Fibroblast of lung (primary cell): ENCODE data around the gene WDR59.

ENCODE experiments used
- EZH2 ChIP-seq: IDR thresholded peaks from 2 replicates; pipeline ENCODE4 v1.5.1; 2012; ENCODE audit warnings: low read length, control low read depth, mild to moderate bottlenecking; ENCODE audit errors: missing control alignments
- TF ChIP-seq, protein P1 (sequence below), 2 donors: IDR thresholded peaks in 1 of 2; conservative IDR thresholded peaks in 1 of 2; 1 replicate in 1 of 2; 2 replicates in 1 of 2; pipeline ENCODE4 v1.5.1; 2011 to 2012; ENCODE audit warnings: low read length in 2 of 2, control low read depth in 1 of 2, inconsistent platforms in 1 of 2, low read depth in 1 of 2, mild to moderate bottlenecking in 1 of 2

- TF ChIP-seq, protein P1, sequence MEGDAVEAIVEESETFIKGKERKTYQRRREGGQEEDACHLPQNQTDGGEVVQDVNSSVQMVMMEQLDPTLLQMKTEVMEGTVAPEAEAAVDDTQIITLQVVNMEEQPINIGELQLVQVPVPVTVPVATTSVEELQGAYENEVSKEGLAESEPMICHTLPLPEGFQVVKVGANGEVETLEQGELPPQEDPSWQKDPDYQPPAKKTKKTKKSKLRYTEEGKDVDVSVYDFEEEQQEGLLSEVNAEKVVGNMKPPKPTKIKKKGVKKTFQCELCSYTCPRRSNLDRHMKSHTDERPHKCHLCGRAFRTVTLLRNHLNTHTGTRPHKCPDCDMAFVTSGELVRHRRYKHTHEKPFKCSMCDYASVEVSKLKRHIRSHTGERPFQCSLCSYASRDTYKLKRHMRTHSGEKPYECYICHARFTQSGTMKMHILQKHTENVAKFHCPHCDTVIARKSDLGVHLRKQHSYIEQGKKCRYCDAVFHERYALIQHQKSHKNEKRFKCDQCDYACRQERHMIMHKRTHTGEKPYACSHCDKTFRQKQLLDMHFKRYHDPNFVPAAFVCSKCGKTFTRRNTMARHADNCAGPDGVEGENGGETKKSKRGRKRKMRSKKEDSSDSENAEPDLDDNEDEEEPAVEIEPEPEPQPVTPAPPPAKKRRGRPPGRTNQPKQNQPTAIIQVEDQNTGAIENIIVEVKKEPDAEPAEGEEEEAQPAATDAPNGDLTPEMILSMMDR (conservative IDR thresholded peaks at IDR 0.05 in 1 of 2, IDR thresholded peaks at IDR 0.05 in 1 of 2; ENCODE audit: low read depth in 1 of 2, low read length in 2 of 2): no peak
- TF ChIP-seq EZH2: no peak
These were observed 153.5 kb downstream of the WDR59 start for GRCh38 chr16:74831467-74831866.
